22Rv1 (cell line): ENCODE measurements around the gene TMEM117.

Source experiments
- CTCF ChIP-seq: fragments of 450-650 bp; IDR thresholded peaks from 2 replicates; pipeline ENCODE4 v1.5.1; 2017; ENCODE audit warnings: mild to moderate bottlenecking
- ZFX ChIP-seq: fragments of 450-650 bp; IDR thresholded peaks from 2 replicates; pipeline ENCODE4 v1.6.1; 2017; ENCODE audit warnings: antibody characterized with exemption, borderline replicate concordance

GRCh38 chr12:44091948-44092606, 256.2 kb downstream of the TMEM117 start:
- TF ChIP-seq CTCF (no peak), ZFX (no peak)
